HG03565 (cell line): Measurements from ENCODE around the gene USP21.

Source experiments
- ATAC-seq: cut with Tn5 transposase; IDR thresholded peaks from one replicate; pipeline ENCODE4 v1.9.1; 2021; ENCODE audit warnings: mild to moderate bottlenecking, moderate library complexity; ENCODE audit not compliant: unreplicated experiment

The USP21 gene

GRCh38 chr1:161190962-161191521 is 31.7 kb downstream of the USP21 start:
- no peak for ATAC-seq

GRCh38 chr1:161191971-161192370 is 32.7 kb downstream of the USP21 start:
- ATAC-seq: no peak

- ATAC-seq: no peak
Observed at GRCh38 chr1:161192476-161193465, 33.5 kb downstream of the USP21 start.

GRCh38 chr1:161193561-161194235 is 34.4 kb downstream of the USP21 start:
- no peak for ATAC-seq

- ATAC-seq: no peak
Observed at GRCh38 chr1:161195171-161195570, 35.9 kb downstream of the USP21 start.

GRCh38 chr1:161196111-161196510 is 36.8 kb downstream of the USP21 start:
- ATAC-seq: no peak

GRCh38 chr1:161196521-161197451 is 37.5 kb downstream of the USP21 start:
- ATAC-seq: no peak

GRCh38 chr1:161197560-161198193 is 38.4 kb downstream of the USP21 start:
- ATAC-seq: no peak

GRCh38 chr1:161198194-161198896 is 39.0 kb downstream of the USP21 start:
- ATAC-seq: no peak

GRCh38 chr1:161198897-161199431 is 39.7 kb downstream of the USP21 start, which contains the start of gene ADAMTS4:
Gene ADAMTS4, minus strand, starts transcription at chr1:161199054. Its CDS starts 427 bp downstream, at chr1:161198627.
- ATAC-seq: no peak

- ATAC-seq: no peak
Observed at GRCh38 chr1:161199506-161200139, 40.3 kb downstream of the USP21 start.

- no peak for ATAC-seq
Observed at GRCh38 chr1:161200421-161200991, 41.2 kb downstream of the USP21 start.

- ATAC-seq: no peak
Observed at GRCh38 chr1:161200992-161201835, 41.9 kb downstream of the USP21 start.

GRCh38 chr1:161201836-161202712 is 42.8 kb downstream of the USP21 start, which contains the start of gene NDUFS2:
Gene NDUFS2, plus strand, starts transcription at chr1:161202367. Its CDS starts 19 bp downstream, at chr1:161202386.
- peak; percentile 90 for ATAC-seq

- no peak for ATAC-seq
Observed at GRCh38 chr1:161206411-161207140, 47.3 kb downstream of the USP21 start.

GRCh38 chr1:161207173-161207572 is 47.9 kb downstream of the USP21 start:
- no peak for ATAC-seq
